Activated CD8-positive, alpha-beta memory T cell treated with anti-CD3 and anti-CD28 coated beads for 24 hours (primary cell): Measurements from ENCODE around the gene SMYD2.
A peak's percentile ranks its signal among the peaks of the same experiment; 100 is the strongest.
"Not testable (repeated sequence)": the region's sequence is repeated elsewhere in the genome, so short reads cannot be mapped to it uniquely, and the experiment has no call there.

Source experiments
- DNase-seq: peaks from one replicate; pipeline ENCODE4 v3.0.0-alpha.2; 2020

Gene SMYD2

GRCh38 chr1:214271995-214272731 is 8.8 kb upstream of the SMYD2 start:
- DNase-seq = no peak

- DNase-seq = no peak
Measured at GRCh38 chr1:214272964-214273533, 7.9 kb upstream of the SMYD2 start.

GRCh38 chr1:214275700-214276099 is 5.3 kb upstream of the SMYD2 start:
- not testable (repeated sequence) for DNase-seq

GRCh38 chr1:214276786-214277185 is 4.2 kb upstream of the SMYD2 start:
- no peak for DNase-seq

- no peak for DNase-seq
Measured at GRCh38 chr1:214277704-214278635, 3.0 kb upstream of the SMYD2 start.

GRCh38 chr1:214280386-214281020 is 456 bp upstream of the SMYD2 start:
- DNase-seq = peak; percentile 63

- no peak for DNase-seq
Measured at GRCh38 chr1:214281720-214282629, 1.0 kb downstream of the SMYD2 start.

- no peak for DNase-seq
Measured at GRCh38 chr1:214282630-214283242, 1.8 kb downstream of the SMYD2 start.

GRCh38 chr1:214285610-214286440 is 4.9 kb downstream of the SMYD2 start:
- DNase-seq = no peak

- DNase-seq = no peak
Measured at GRCh38 chr1:214287884-214288283, 6.9 kb downstream of the SMYD2 start.

- DNase-seq = no peak
Measured at GRCh38 chr1:214289574-214290272, 8.8 kb downstream of the SMYD2 start.

GRCh38 chr1:214290424-214291037 is 9.6 kb downstream of the SMYD2 start:
- no peak for DNase-seq

- no peak for DNase-seq
Measured at GRCh38 chr1:214292322-214292721, 11.4 kb downstream of the SMYD2 start.

- DNase-seq = no peak
Measured at GRCh38 chr1:214295934-214296333, 15.0 kb downstream of the SMYD2 start.

GRCh38 chr1:214296860-214297745 is 16.1 kb downstream of the SMYD2 start:
- no peak for DNase-seq

- DNase-seq = no peak
Measured at GRCh38 chr1:214300149-214300780, 19.3 kb downstream of the SMYD2 start.

GRCh38 chr1:214301526-214301925 is 20.6 kb downstream of the SMYD2 start:
- no peak for DNase-seq
